ENCODE results near the gene EXOSC10. TPM values are rescaled to one million over a fixed set of nuclear protein-coding genes. Genes with fewer than 3 reads are reported as not detected.

The EXOSC10 gene
- total and polyA plus RNA-seq, 2 experiments from 2014 or later, result 55.5 to 72.9 TPM

DNA sequence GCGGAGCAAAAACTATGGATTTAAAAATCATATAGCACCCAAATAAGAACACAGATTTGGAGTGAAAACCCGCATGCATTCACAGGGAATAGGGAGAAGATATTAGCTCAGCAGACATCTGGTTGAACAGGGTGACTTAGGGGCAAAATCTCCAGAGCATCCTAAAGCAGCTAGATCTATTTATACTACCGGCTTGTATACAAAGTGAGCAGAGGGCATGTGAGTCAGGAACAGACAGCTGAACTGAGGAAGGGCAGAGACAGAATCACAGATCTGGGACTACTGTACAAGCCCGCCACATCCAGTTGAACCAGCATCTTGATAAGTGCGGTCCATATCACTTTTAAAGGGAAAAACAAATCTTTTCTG lies 35.2 kb upstream of the EXOSC10 start (continued):
- TF ChIP-seq, protein P1, sequence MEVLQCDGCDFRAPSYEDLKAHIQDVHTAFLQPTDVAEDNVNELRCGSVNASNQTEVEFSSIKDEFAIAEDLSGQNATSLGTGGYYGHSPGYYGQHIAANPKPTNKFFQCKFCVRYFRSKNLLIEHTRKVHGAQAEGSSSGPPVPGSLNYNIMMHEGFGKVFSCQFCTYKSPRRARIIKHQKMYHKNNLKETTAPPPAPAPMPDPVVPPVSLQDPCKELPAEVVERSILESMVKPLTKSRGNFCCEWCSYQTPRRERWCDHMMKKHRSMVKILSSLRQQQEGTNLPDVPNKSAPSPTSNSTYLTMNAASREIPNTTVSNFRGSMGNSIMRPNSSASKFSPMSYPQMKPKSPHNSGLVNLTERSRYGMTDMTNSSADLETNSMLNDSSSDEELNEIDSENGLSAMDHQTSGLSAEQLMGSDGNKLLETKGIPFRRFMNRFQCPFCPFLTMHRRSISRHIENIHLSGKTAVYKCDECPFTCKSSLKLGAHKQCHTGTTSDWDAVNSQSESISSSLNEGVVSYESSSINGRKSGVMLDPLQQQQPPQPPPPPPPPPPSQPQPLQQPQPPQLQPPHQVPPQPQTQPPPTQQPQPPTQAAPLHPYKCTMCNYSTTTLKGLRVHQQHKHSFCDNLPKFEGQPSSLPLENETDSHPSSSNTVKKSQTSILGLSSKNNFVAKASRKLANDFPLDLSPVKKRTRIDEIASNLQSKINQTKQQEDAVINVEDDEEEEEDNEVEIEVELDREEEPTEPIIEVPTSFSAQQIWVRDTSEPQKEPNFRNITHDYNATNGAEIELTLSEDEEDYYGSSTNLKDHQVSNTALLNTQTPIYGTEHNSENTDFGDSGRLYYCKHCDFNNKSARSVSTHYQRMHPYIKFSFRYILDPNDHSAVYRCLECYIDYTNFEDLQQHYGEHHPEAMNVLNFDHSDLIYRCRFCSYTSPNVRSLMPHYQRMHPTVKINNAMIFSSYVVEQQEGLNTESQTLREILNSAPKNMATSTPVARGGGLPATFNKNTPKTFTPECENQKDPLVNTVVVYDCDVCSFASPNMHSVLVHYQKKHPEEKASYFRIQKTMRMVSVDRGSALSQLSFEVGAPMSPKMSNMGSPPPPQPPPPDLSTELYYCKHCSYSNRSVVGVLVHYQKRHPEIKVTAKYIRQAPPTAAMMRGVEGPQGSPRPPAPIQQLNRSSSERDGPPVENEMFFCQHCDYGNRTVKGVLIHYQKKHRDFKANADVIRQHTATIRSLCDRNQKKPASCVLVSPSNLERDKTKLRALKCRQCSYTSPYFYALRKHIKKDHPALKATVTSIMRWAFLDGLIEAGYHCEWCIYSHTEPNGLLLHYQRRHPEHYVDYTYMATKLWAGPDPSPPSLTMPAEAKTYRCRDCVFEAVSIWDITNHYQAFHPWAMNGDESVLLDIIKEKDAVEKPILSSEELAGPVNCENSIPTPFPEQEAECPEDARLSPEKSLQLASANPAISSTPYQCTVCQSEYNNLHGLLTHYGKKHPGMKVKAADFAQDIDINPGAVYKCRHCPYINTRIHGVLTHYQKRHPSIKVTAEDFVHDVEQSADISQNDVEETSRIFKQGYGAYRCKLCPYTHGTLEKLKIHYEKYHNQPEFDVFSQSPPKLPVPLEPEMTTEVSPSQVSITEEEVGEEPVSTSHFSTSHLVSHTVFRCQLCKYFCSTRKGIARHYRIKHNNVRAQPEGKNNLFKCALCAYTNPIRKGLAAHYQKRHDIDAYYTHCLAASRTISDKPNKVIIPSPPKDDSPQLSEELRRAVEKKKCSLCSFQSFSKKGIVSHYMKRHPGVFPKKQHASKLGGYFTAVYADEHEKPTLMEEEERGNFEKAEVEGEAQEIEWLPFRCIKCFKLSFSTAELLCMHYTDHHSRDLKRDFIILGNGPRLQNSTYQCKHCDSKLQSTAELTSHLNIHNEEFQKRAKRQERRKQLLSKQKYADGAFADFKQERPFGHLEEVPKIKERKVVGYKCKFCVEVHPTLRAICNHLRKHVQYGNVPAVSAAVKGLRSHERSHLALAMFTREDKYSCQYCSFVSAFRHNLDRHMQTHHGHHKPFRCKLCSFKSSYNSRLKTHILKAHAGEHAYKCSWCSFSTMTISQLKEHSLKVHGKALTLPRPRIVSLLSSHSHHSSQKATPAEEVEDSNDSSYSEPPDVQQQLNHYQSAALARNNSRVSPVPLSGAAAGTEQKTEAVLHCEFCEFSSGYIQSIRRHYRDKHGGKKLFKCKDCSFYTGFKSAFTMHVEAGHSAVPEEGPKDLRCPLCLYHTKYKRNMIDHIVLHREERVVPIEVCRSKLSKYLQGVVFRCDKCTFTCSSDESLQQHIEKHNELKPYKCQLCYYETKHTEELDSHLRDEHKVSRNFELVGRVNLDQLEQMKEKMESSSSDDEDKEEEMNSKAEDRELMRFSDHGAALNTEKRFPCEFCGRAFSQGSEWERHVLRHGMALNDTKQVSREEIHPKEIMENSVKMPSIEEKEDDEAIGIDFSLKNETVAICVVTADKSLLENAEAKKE (CRISPR knock-in tag; IDR thresholded peaks at IDR 0.05), result no peak
- TF ChIP-seq POLR2AphosphoS5 (IDR thresholded peaks at IDR 0.05; ENCODE audit: low read depth), result no peak
- TF ChIP-seq ZNF331 (CRISPR knock-in tag; IDR thresholded peaks at IDR 0.05; ENCODE audit: low read depth), result no peak

DNA sequence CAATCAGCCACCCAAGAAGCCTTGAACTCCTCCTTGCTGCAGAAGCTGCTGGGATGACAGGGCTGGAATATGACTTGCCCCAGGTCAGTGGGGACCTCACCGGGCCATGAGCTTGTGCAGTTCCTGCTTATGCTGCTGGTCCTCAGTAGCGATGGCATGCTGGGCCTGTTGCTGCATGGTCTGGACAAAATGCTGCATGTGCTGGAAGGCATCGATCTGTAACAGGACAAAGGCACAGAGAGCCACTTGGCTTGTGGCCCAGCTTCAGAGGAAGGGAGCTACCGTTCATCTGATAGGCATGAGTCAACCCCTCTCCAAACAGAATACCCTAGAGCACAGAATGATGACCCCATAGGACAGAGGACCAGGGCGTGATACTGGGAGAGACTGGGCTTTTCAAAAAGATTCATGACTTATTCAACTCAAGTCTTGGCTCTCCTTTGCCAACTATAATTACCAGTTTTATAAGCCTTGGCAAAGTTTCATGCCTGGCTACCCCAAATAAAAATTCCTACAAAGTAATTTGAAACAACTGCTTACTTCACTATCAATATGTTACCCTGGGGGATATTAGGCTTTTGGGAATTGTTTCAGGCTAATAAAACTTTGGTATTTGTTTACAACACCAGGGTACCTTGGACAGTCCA lies 34.7 kb upstream of the EXOSC10 start:
- 0 out of 2 replicates have a peak overlapping the region, but pooled peaks have one; percentile 9 for H3K27ac ChIP-seq (ENCODE audit: low read depth)
- H3K4me3 ChIP-seq, result no peak overlapping the region
- H3K27me3 Mint-ChIP-seq (ENCODE audit: insufficient read depth, low read depth, poor library complexity), result peaks cover 7% of the 10 kb centered on the region
- H3K36me3 ChIP-seq (ENCODE audit: insufficient read depth), result peaks cover 52% of the 10 kb centered on the region
- H3K36me3 Mint-ChIP-seq (ENCODE audit: low read depth), result peaks cover 63% of the 10 kb centered on the region
- no peak overlapping the region for H3K4me3 Mint-ChIP-seq
- no peaks in the 10 kb centered on the region for H3K79me2 ChIP-seq (replicated peaks; ENCODE audit: insufficient read depth)
- H2AFZ ChIP-seq, result no peak overlapping the region
- DNase-seq (ENCODE audit: low spot score) (no peak), ATAC-seq (no peak)
- H3K9me3 Mint-ChIP-seq, result no peaks in the 10 kb centered on the region
- TF ChIP-seq, protein P2, sequence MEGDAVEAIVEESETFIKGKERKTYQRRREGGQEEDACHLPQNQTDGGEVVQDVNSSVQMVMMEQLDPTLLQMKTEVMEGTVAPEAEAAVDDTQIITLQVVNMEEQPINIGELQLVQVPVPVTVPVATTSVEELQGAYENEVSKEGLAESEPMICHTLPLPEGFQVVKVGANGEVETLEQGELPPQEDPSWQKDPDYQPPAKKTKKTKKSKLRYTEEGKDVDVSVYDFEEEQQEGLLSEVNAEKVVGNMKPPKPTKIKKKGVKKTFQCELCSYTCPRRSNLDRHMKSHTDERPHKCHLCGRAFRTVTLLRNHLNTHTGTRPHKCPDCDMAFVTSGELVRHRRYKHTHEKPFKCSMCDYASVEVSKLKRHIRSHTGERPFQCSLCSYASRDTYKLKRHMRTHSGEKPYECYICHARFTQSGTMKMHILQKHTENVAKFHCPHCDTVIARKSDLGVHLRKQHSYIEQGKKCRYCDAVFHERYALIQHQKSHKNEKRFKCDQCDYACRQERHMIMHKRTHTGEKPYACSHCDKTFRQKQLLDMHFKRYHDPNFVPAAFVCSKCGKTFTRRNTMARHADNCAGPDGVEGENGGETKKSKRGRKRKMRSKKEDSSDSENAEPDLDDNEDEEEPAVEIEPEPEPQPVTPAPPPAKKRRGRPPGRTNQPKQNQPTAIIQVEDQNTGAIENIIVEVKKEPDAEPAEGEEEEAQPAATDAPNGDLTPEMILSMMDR (conservative IDR thresholded peaks at IDR 0.05; ENCODE audit: low read depth in 2 of 2), result no peak
- H3K4me2 ChIP-seq, result no peak overlapping the region
- no peaks in the 10 kb centered on the region for H3F3A ChIP-seq (replicated peaks; ENCODE audit: low read depth)
- no peaks in the 10 kb centered on the region for H4K20me1 ChIP-seq (replicated peaks; ENCODE audit: insufficient read depth)
- H3K27ac Mint-ChIP-seq, result no peak overlapping the region
- H3K27me3 ChIP-seq (ENCODE audit: insufficient read depth), result no peaks in the 10 kb centered on the region
- no peaks in the 10 kb centered on the region for H3K4me1 ChIP-seq (ENCODE audit: insufficient read depth)
- H3K9me2 ChIP-seq (ENCODE audit: insufficient read depth), result no peaks in the 10 kb centered on the region
- H3K4me1 Mint-ChIP-seq, result no peaks in the 10 kb centered on the region
